HCT116 (cell line): ENCODE data around the gene ADCY6. TPM values are rescaled to one million over a fixed set of nuclear protein-coding genes. Genes with fewer than 3 reads are reported as not detected.

ENCODE experiments used
- ATAC-seq: fragments of 200-7000 bp; cut with Tn5 transposase; 2 replicates; pipeline ENCODE4 v1.9.1; 2020; ENCODE audit warnings: mild to moderate bottlenecking, moderate library complexity
- BruUV-seq: library from RNA; stranded (reverse); fragments of 400-500 nt; replicated peaks from 2 replicates; lab custom pipeline; 2021; lab: Mats Ljungman, UMichigan
- CTCF ChIA-PET: fragments of 300-600 bp; sonication (Branson Sonifier 250); formaldehyde crosslinking; loops from one replicate; lab custom pipeline; 2021; ENCODE audit warnings: antibody characterized with exemption; lab: Charles Lee
- POLR2A ChIA-PET: fragments of 300-600, 350-600 bp; sonication (Branson Sonifier 250); formaldehyde crosslinking; loops from one replicate; lab custom pipeline; 2021; ENCODE audit warnings: antibody characterized with exemption; lab: Charles Lee
- RAD21 ChIA-PET, 2 experiments: fragments of 300-600 bp; sonication (Branson Sonifier 250); formaldehyde crosslinking; loops; one replicate each; lab custom pipeline; 2023; ENCODE audit warnings: low total read pairs in 2 of 2; ENCODE audit not compliant: uncharacterized antibody in 2 of 2, unreplicated experiment in 2 of 2, low non-redundant PET in 1 of 2; lab: Charles Lee
- DNase-seq: peaks from one replicate; pipeline ENCODE4 v3.0.0-alpha.2; 2010; ENCODE audit warnings: low read depth, low spot score
- H2AFZ ChIP-seq: fragments of 200-600 bp; shearing (Covaris generic), sonication (generic); 2 replicates; pipeline ENCODE4 v1.6.1; 2017; ENCODE audit warnings: low read depth, mixed run types, mixed read lengths, antibody characterized with exemption, low read length; ENCODE audit not compliant: poor library complexity, severe bottlenecking
- H3K27ac ChIP-seq: 2 replicates; pipeline ENCODE4 v1.5.1; 2012; ENCODE audit warnings: low read depth, low read length
- H3K27me3 ChIP-seq: fragments of 200-600 bp; sonication (generic); 2 replicates; pipeline ENCODE4 v1.6.1; 2016; ENCODE audit warnings: mixed run types, low read length, mixed read lengths; ENCODE audit not compliant: insufficient read depth
- H3K36me3 ChIP-seq, 2 experiments: fragments of 200-500 bp in 1 of 2; fragments of 200-600 bp in 1 of 2; sonication (Bioruptor generic) in 1 of 2; sonication (generic) in 1 of 2; 2 replicates each; pipeline versions ENCODE4 v1.5.1 to v1.6.1; 2014 to 2016; ENCODE audit warnings: low read length in 2 of 2, inconsistent platforms in 1 of 2, mixed read lengths in 1 of 2, mixed run types in 1 of 2; ENCODE audit not compliant: insufficient read depth in 2 of 2, control insufficient read depth in 1 of 2
- H3K4me1 ChIP-seq, 2 experiments: fragments of 200-600 bp in 1 of 2; sonication (generic) in 1 of 2; 2 replicates each; pipeline versions ENCODE4 v1.5.1 to v1.6.1; 2012 to 2017; ENCODE audit warnings: low read length in 2 of 2, inconsistent platforms in 1 of 2, mild to moderate bottlenecking in 1 of 2, mixed read lengths in 1 of 2, mixed run types in 1 of 2, moderate library complexity in 1 of 2; ENCODE audit not compliant: insufficient read depth in 2 of 2, control insufficient read depth in 1 of 2
- H3K4me2 ChIP-seq: fragments of 200-600 bp; sonication (generic); 2 replicates; pipeline ENCODE4 v1.6.1; 2017; ENCODE audit warnings: mixed run types, low read length, mixed read lengths
- H3K4me3 ChIP-seq, 2 experiments: fragments of 200-600 bp in 1 of 2; sonication (generic) in 1 of 2; replicated peaks in 1 of 2; 2 replicates each; pipeline ENCODE4 v1.5.1; 2011 to 2016; ENCODE audit warnings: low read length in 2 of 2, control low read depth in 1 of 2, low read depth in 1 of 2, mild to moderate bottlenecking in 1 of 2, mixed read lengths in 1 of 2, mixed run types in 1 of 2
- H3K79me2 ChIP-seq: fragments of 200-600 bp; sonication (generic); 2 replicates; pipeline ENCODE4 v1.6.1; 2017; ENCODE audit warnings: mild to moderate bottlenecking, mixed run types, low read length, moderate library complexity, mixed read lengths; ENCODE audit not compliant: insufficient read depth
- H3K9ac ChIP-seq: fragments of 200-600 bp; sonication (generic); 2 replicates; pipeline ENCODE4 v1.6.1; 2016; ENCODE audit warnings: low read length, mixed read lengths
- H3K9me2 ChIP-seq: fragments of 200-600 bp; sonication (generic), shearing (Covaris generic); 2 replicates; pipeline ENCODE4 v1.6.1; 2017; ENCODE audit warnings: mixed run types, mild to moderate bottlenecking, moderate library complexity; ENCODE audit not compliant: insufficient read depth
- H3K9me3 ChIP-seq, 2 experiments: fragments of 200-500 bp in 1 of 2; fragments of 200-600 bp in 1 of 2; sonication (Bioruptor generic) in 1 of 2; sonication (generic) in 1 of 2; 2 replicates each; pipeline ENCODE4 v1.6.1; 2014 to 2017; ENCODE audit warnings: low read length in 2 of 2, mixed read lengths in 2 of 2, inconsistent platforms in 1 of 2, low read depth in 1 of 2, mild to moderate bottlenecking in 1 of 2, mixed run types in 1 of 2, moderate library complexity in 1 of 2; ENCODE audit not compliant: control insufficient read depth in 1 of 2, insufficient read depth in 1 of 2
- H4K20me1 ChIP-seq: fragments of 200-600 bp; sonication (generic), shearing (Covaris generic); 2 replicates; pipeline ENCODE4 v1.6.1; 2017; ENCODE audit warnings: mixed run types, mild to moderate bottlenecking, moderate library complexity; ENCODE audit not compliant: insufficient read depth
- ATF3 ChIP-seq: IDR thresholded peaks from 2 replicates; pipeline ENCODE4 v1.6.1; 2012
- CEBPB ChIP-seq: IDR thresholded peaks from 2 replicates; pipeline ENCODE4 v1.6.1; 2012; ENCODE audit warnings: low read depth
- CTCF ChIP-seq, 3 experiments: fragments of 200-600 bp in 1 of 3; sonication (generic) in 1 of 3; IDR thresholded peaks in 2 of 3; conservative IDR thresholded peaks in 1 of 3; 2 replicates each; pipeline ENCODE4 v1.5.1; 2012 to 2017; ENCODE audit warnings: low read depth in 2 of 3, low read length in 2 of 3, antibody characterized with exemption in 1 of 3, borderline replicate concordance in 1 of 3, control low read depth in 1 of 3, mild to moderate bottlenecking in 1 of 3, mixed read lengths in 1 of 3, mixed run types in 1 of 3, moderate library complexity in 1 of 3; ENCODE audit not compliant: insufficient read depth in 1 of 3
- EZH2 ChIP-seq: fragments of 200-600 bp; sonication (generic); IDR thresholded peaks from 2 replicates; pipeline ENCODE4 v1.6.1; 2017; ENCODE audit warnings: antibody characterized with exemption, mixed run types
- EZH2phosphoT487 ChIP-seq: fragments of 200-600 bp; IDR thresholded peaks from 2 replicates; pipeline ENCODE4 v1.6.1; 2018; ENCODE audit warnings: antibody characterized with exemption, borderline replicate concordance
- JUND ChIP-seq: IDR thresholded peaks from 2 replicates; pipeline ENCODE4 v1.6.1; 2012
- POLR2AphosphoS5 ChIP-seq: IDR thresholded peaks from 2 replicates; pipeline ENCODE4 v1.6.1; 2011; ENCODE audit warnings: mild to moderate bottlenecking, low read depth, low read length, moderate library complexity
- RAD21 ChIP-seq: IDR thresholded peaks from 2 replicates; pipeline ENCODE4 v1.6.1; 2012; ENCODE audit warnings: low read depth, mild to moderate bottlenecking
- SIN3A ChIP-seq: IDR thresholded peaks from 2 replicates; pipeline ENCODE4 v1.6.1; 2012; ENCODE audit warnings: low read depth
- SP1 ChIP-seq: IDR thresholded peaks from 2 replicates; pipeline ENCODE4 v1.6.1; 2012; ENCODE audit warnings: low read depth
- YY1 ChIP-seq: IDR thresholded peaks from 2 replicates; pipeline ENCODE4 v1.6.1; 2011; ENCODE audit warnings: low read length, low read depth, moderate library complexity, mild to moderate bottlenecking; ENCODE audit not compliant: insufficient replicate concordance; ENCODE audit errors: extremely low read depth
- ZBTB33 ChIP-seq: IDR thresholded peaks from 2 replicates; pipeline ENCODE4 v1.6.1; 2011; ENCODE audit warnings: mild to moderate bottlenecking, low read length, moderate library complexity; ENCODE audit not compliant: insufficient replicate concordance; ENCODE audit errors: extremely low read depth
- ZFX ChIP-seq: fragments of 450-650 bp; IDR thresholded peaks from 2 replicates; pipeline ENCODE4 v1.6.1; 2017
- ZNF274 ChIP-seq: fragments of 200-500 bp; sonication (Bioruptor generic); IDR thresholded peaks from 2 replicates; pipeline ENCODE4 v1.6.1; 2014; ENCODE audit warnings: mild to moderate bottlenecking, low read depth, low read length, inconsistent platforms
- intact Hi-C: fragments of 100-400 bp; cut with micrococcal nuclease; formaldehyde crosslinking; loops from 2 replicates; pipeline ENCODE4 v1.10.0; 2022
- total RNA-seq: library from RNA; stranded (reverse); gene quantifications from one replicate; pipeline ENCODE4 v1.2.1, GENCODE V29; 2021; ENCODE audit not compliant: unreplicated experiment
- TF ChIP-seq, protein P1 (sequence below): IDR thresholded peaks from 2 replicates; pipeline ENCODE4 v1.6.1; 2012

ADCY6 gene
- total RNA-seq, 1 experiment from 2014 or later: 24.9 TPM

- no peak overlapping the region for H3K27ac ChIP-seq
- H4K20me1 ChIP-seq: no peaks in the 10 kb centered on the region
- no peak for DNase-seq
- intact Hi-C loops: no loop called here
- no peak for ATAC-seq
- TF ChIP-seq JUND (no peak), ZBTB33 (no peak), ZNF274 (no peak), SP1 (no peak)
- ChIA-PET RAD21 (no interaction called here), CTCF (no interaction called here), POLR2A (no interaction called here)
- BruUV-seq: no TSS peak
- H3K4me1 ChIP-seq: peaks cover 10 to 36% of the 10 kb centered on the region in 2 experiments; a peak in 3 of 4 replicates
- H3K9me3 ChIP-seq: no peaks in the 10 kb centered on the region
- no peaks in the 10 kb centered on the region for H3K36me3 ChIP-seq
- H3K27me3 ChIP-seq: no peaks in the 10 kb centered on the region
- no peak overlapping the region for H3K9ac ChIP-seq
- no peak overlapping the region for H3K4me2 ChIP-seq
- peaks cover 22% of the 10 kb centered on the region for H3K79me2 ChIP-seq
- no peak overlapping the region for H2AFZ ChIP-seq
- no peak overlapping the region for H3K4me3 ChIP-seq
- H3K9me2 ChIP-seq: no peaks in the 10 kb centered on the region
These were observed 5.5 kb downstream of the ADCY6 start for GRCh38 chr12:48783432-48783831.

DNA sequence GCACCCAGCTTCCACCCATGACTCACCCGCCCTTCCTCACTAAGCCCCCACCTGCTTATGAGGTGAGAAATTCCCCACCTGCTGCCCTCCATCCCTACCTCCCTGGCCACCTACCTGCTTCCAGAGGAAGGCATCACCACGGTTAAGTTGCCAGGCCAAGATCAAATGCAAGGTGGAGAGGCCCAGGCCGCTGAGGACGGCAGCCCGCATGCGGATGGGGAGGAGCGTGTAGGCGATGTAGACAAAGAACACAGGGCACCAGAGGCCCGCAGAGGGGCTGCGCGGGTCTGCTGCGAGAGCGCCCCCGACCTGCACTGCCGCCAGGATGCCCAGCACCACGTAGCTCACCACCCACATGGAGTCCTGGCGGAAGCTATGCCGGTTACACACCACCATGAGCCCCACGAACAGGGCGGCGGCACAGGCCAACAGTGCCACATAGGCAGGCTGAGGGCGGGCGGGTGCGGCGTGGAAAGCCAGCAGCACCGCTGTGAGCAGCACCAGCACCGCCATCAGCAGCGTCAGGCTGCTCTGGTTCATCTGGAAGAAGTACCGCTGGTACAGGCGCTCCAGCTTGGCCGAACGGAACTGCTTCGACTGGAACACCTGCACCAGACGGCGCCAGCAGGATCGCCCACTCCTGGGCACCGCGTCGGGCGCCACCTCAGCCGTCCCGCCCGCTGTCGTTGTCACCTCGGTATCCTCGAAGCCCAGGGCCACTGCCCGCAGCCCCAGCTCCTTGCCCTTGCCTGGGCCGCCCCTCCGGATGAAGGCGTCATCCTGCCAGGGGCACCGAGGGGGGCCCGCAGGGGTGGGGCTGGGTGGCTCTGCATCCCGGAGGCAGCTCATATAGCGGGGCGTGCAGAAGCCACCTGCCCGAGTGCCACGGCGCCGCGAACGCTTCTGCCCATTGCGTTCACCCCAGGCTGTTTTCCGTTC lies 6.2 kb downstream of the ADCY6 start:
- Histone ChIP-seq H2AFZ (no peak overlapping the region), H3K27me3 (no peaks in the 10 kb centered on the region), H3K79me2 (peaks cover 15% of the 10 kb centered on the region), H3K9me3 (no peaks in the 10 kb centered on the region), H3K4me3 (no peak overlapping the region), H3K4me1 (peaks cover 8 to 30% of the 10 kb centered on the region in 2 experiments; a peak in 3 of 4 replicates), H3K27ac (no peak overlapping the region), H3K4me2 (no peak overlapping the region), H4K20me1 (no peaks in the 10 kb centered on the region), H3K9me2 (no peaks in the 10 kb centered on the region), H3K9ac (no peak overlapping the region), H3K36me3 (no peaks in the 10 kb centered on the region)
- intact Hi-C loops: no loop called here
- ChIA-PET CTCF (no interaction called here), POLR2A (no interaction called here), RAD21 (no interaction called here)
- ATAC-seq (no peak), DNase-seq (no peak)
- no TSS peak for BruUV-seq
- TF ChIP-seq RAD21 (no peak), EZH2 (no peak), ZFX (no peak), ATF3 (no peak), CEBPB (no peak), SIN3A (no peak), ZNF274 (no peak), CTCF (IDR thresholded peaks at IDR 0.05 in 2 of 3, conservative IDR thresholded peaks at IDR 0.05 in 1 of 3; ENCODE audit: borderline replicate concordance in 1 of 3, insufficient read depth in 1 of 3, low read depth in 2 of 3, low read length in 2 of 3) (no peak), EZH2phosphoT487 (no peak), POLR2AphosphoS5 (no peak), SP1 (no peak), YY1 (no peak)
- TF ChIP-seq, protein P1, sequence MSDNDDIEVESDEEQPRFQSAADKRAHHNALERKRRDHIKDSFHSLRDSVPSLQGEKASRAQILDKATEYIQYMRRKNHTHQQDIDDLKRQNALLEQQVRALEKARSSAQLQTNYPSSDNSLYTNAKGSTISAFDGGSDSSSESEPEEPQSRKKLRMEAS: no peak
